Common myeloid progenitor, CD34-positive (primary cell): ENCODE results near the gene FAM170A.
A peak's percentile ranks its signal among the peaks of the same experiment; 100 is the strongest.

Experiments
- CTCF ChIA-PET: fragments of 350-600 bp; sonication (Branson Sonifier 250); formaldehyde crosslinking; loops from one replicate; lab custom pipeline; 2021; ENCODE audit warnings: antibody characterized with exemption; lab: Charles Lee
- POLR2A ChIA-PET: fragments of 350-600 bp; sonication (Branson Sonifier 250); formaldehyde crosslinking; loops from one replicate; lab custom pipeline; 2021; ENCODE audit warnings: antibody characterized with exemption; lab: Charles Lee
- DNase-seq, 3 donors: peaks; one replicate each; pipeline versions ENCODE4 v3.0.0 to v3.0.0-alpha.2; 2013
- H3K27ac ChIP-seq, 2 experiments: 1 replicate in 1 of 2; 2 replicates in 1 of 2; pipeline ENCODE4 v1.7.0; 2013; ENCODE audit warnings: inconsistent platforms in 2 of 2, low read length in 2 of 2, mild to moderate bottlenecking in 2 of 2, low read depth in 1 of 2, moderate library complexity in 1 of 2; ENCODE audit not compliant: severe bottlenecking in 2 of 2, insufficient read depth in 1 of 2, poor library complexity in 1 of 2
- H3K27me3 ChIP-seq, 5 experiments: replicated peaks in 2 of 5; 1 replicate in 3 of 5; 2 replicates in 2 of 5; pipeline versions ENCODE4 v1.6.1 to v1.7.0; 2013; ENCODE audit warnings: low read length in 4 of 5, mild to moderate bottlenecking in 2 of 5, moderate library complexity in 2 of 5, inconsistent platforms in 1 of 5; ENCODE audit not compliant: insufficient read depth in 5 of 5, control insufficient read depth in 4 of 5
- H3K36me3 ChIP-seq, 4 experiments: 1 replicate in 2 of 4; 2 replicates in 2 of 4; pipeline versions ENCODE4 v1.6.1 to v1.7.0; 2013; ENCODE audit warnings: low read length in 3 of 4, control low read depth in 1 of 4, mild to moderate bottlenecking in 1 of 4; ENCODE audit not compliant: control insufficient read depth in 4 of 4, insufficient read depth in 4 of 4
- H3K4me1 ChIP-seq, 4 experiments: 1 replicate in 3 of 4; 2 replicates in 1 of 4; pipeline versions ENCODE4 v1.6.1 to v1.7.1; 2013; ENCODE audit warnings: low read length in 3 of 4, mild to moderate bottlenecking in 3 of 4, control low read depth in 1 of 4, inconsistent platforms in 1 of 4, moderate library complexity in 1 of 4; ENCODE audit not compliant: control insufficient read depth in 4 of 4, insufficient read depth in 4 of 4; ENCODE audit errors: control extremely low read depth in 1 of 4
- H3K4me3 ChIP-seq, 7 experiments: 1 replicate in 4 of 7; 2 replicates in 3 of 7; pipeline versions ENCODE4 v1.5.1 to v1.7.0; 2013; ENCODE audit warnings: mild to moderate bottlenecking in 7 of 7, low read length in 6 of 7, moderate library complexity in 6 of 7, inconsistent platforms in 2 of 7, low read depth in 2 of 7, control low read depth in 1 of 7; ENCODE audit not compliant: insufficient read depth in 4 of 7, control insufficient read depth in 1 of 7; ENCODE audit errors: extremely low read depth in 1 of 7
- H3K9me3 ChIP-seq, 5 experiments: 1 replicate in 4 of 5; 2 replicates in 1 of 5; pipeline versions ENCODE4 v1.6.1 to v1.7.1; 2013; ENCODE audit warnings: low read length in 4 of 5, mild to moderate bottlenecking in 2 of 5, inconsistent platforms in 1 of 5, low read depth in 1 of 5, moderate library complexity in 1 of 5; ENCODE audit not compliant: control insufficient read depth in 4 of 5, insufficient read depth in 2 of 5; ENCODE audit errors: control extremely low read depth in 1 of 5
- WGBS: methylation state at CpG from one replicate; pipeline ENCODE4 v1.1.5; 2013; ENCODE audit not compliant: insufficient coverage; 5-methylcytosine and 5-hydroxymethylcytosine counted together

Gene FAM170A

GRCh38 chr5:119626086-119626485 lies 3.3 kb upstream of the FAM170A start:
- no peak overlapping the region for H3K27ac ChIP-seq
- H3K4me3 ChIP-seq: no peak overlapping the region
- DNase-seq: no peak
- H3K27me3 ChIP-seq: peaks cover 0 to 3% (median 0%) of the 10 kb centered on the region in 5 experiments
- H3K9me3 ChIP-seq: no peaks in the 10 kb centered on the region
- CTCF ChIA-PET: no interaction called here
- POLR2A ChIA-PET: no interaction called here
- no CpG with 5 or more reads among the region's 2 CpGs for WGBS
- H3K36me3 ChIP-seq: no peaks in the 10 kb centered on the region
- no peaks in the 10 kb centered on the region for H3K4me1 ChIP-seq

GRCh38 chr5:119630752-119631440 lies 1.5 kb downstream of the FAM170A start:
- no peak overlapping the region for H3K4me3 ChIP-seq
- ChIA-PET POLR2A (no interaction called here), CTCF (no interaction called here)
- no peak overlapping the region for H3K27ac ChIP-seq
- H3K36me3 ChIP-seq: no peaks in the 10 kb centered on the region
- peaks cover 0 to 2% (median 0%) of the 10 kb centered on the region in 5 experiments for H3K27me3 ChIP-seq
- WGBS: 91% methylated on average over 5 of the region's 9 CpGs
- DNase-seq: no peak
- no peaks in the 10 kb centered on the region for H3K9me3 ChIP-seq
- no peaks in the 10 kb centered on the region for H3K4me1 ChIP-seq

GRCh38 chr5:119631660-119632059 lies 2.3 kb downstream of the FAM170A start:
- H3K4me3 ChIP-seq: no peak overlapping the region
- DNase-seq: no peak
- WGBS: no CpG with 5 or more reads among the region's 3 CpGs
- CTCF ChIA-PET: no interaction called here
- H3K4me1 ChIP-seq: no peaks in the 10 kb centered on the region
- no peak overlapping the region for H3K27ac ChIP-seq
- H3K36me3 ChIP-seq: no peaks in the 10 kb centered on the region
- POLR2A ChIA-PET: no interaction called here
- peaks cover 0 to 2% (median 0%) of the 10 kb centered on the region in 5 experiments for H3K27me3 ChIP-seq
- H3K9me3 ChIP-seq: no peaks in the 10 kb centered on the region

- no peaks in the 10 kb centered on the region for H3K36me3 ChIP-seq
- DNase-seq: peak in 2 of 3 donors; percentile 1 to 13
- POLR2A ChIA-PET: no interaction called here
Observed at GRCh38 chr5:119651486-119651885, 22.1 kb downstream of the FAM170A start.

GRCh38 chr5:119655061-119655460 lies 25.7 kb downstream of the FAM170A start:
- Histone ChIP-seq H3K9me3 (no peaks in the 10 kb centered on the region), H3K4me1 (no peaks in the 10 kb centered on the region), H3K4me3 (no peak overlapping the region), H3K27ac (no peak overlapping the region), H3K36me3 (no peaks in the 10 kb centered on the region), H3K27me3 (no peaks in the 10 kb centered on the region)
- WGBS: 100% methylated on average over 1 of the region's 2 CpGs
- DNase-seq: peak in 1 of 3 donors; percentile 3
- ChIA-PET CTCF (no interaction called here), POLR2A (no interaction called here)

More at GRCh38 chr5:119651486-119651885, 22.1 kb downstream of the FAM170A start:
- no peaks in the 10 kb centered on the region for H3K27me3 ChIP-seq
- H3K4me1 ChIP-seq: no peaks in the 10 kb centered on the region
- no peak overlapping the region for H3K27ac ChIP-seq
- CTCF ChIA-PET: no interaction called here
- no peak overlapping the region for H3K4me3 ChIP-seq
- H3K9me3 ChIP-seq: no peaks in the 10 kb centered on the region

GRCh38 chr5:119656023-119656422 lies 26.7 kb downstream of the FAM170A start:
- no peak for DNase-seq
- ChIA-PET POLR2A (no interaction called here), CTCF (no interaction called here)
- H3K9me3 ChIP-seq: no peaks in the 10 kb centered on the region
- H3K27me3 ChIP-seq: no peaks in the 10 kb centered on the region
- no peak overlapping the region for H3K4me3 ChIP-seq
- no peaks in the 10 kb centered on the region for H3K4me1 ChIP-seq
- H3K27ac ChIP-seq: no peak overlapping the region
- H3K36me3 ChIP-seq: no peaks in the 10 kb centered on the region

GRCh38 chr5:119666542-119666941 lies 37.2 kb downstream of the FAM170A start:
- Histone ChIP-seq H3K4me1 (no peaks in the 10 kb centered on the region), H3K4me3 (no peak overlapping the region), H3K27me3 (no peaks in the 10 kb centered on the region), H3K36me3 (no peaks in the 10 kb centered on the region), H3K27ac (no peak overlapping the region), H3K9me3 (peaks cover 0 to 3% (median 0%) of the 10 kb centered on the region in 5 experiments)
- ChIA-PET POLR2A (no interaction called here), CTCF (no interaction called here)
- DNase-seq: no peak
